HG03175 (cell line): ENCODE data around the gene FAM200A.
"Not testable (repeated sequence)": the region's sequence is repeated elsewhere in the genome, so short reads cannot be mapped to it uniquely, and the experiment has no call there.

Experiments used
- ATAC-seq: cut with Tn5 transposase; IDR thresholded peaks from one replicate; pipeline ENCODE4 v1.9.1; 2021; ENCODE audit warnings: mild to moderate bottlenecking, moderate library complexity; ENCODE audit not compliant: unreplicated experiment

The FAM200A gene

DNA sequence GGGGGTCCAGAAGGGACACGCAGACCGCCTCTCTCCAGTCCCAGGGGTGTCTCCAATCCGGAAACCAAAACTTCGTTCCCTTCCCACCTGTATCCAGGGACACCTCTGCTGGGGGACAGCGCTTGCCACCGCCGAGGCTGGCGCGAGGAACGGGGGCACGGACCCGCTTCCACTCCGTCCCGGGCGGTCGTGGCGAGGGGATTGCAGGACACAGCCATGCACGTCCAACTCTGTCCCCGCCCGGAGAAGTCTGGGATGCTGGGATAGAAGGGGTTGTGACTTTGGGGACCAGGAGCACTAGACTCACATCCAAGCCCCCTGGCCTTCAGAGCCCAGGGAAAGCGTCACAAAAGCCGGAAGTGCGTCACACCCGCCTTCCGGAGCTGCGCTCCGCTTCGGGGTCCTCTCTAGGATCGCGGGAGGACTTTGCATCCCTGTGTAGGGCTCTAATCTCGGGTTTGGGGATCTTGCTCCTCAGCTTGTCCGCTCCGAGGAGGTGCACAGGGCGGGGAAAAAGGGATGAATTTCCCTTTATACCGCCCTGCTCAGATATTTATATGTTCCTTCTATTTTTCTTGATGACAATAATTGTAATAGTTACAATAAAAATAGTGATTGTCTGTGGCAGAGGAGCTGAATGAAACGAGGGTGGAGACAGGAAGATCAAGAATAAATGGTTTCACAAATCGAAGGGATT is at the start of gene FAM200A:
TSS of gene FAM200A (minus strand) at position 348 of the 697 bp plus-strand sequence. CDS start 3,707 bp downstream, outside the sequence.
- peak; percentile 94 for ATAC-seq

DNA sequence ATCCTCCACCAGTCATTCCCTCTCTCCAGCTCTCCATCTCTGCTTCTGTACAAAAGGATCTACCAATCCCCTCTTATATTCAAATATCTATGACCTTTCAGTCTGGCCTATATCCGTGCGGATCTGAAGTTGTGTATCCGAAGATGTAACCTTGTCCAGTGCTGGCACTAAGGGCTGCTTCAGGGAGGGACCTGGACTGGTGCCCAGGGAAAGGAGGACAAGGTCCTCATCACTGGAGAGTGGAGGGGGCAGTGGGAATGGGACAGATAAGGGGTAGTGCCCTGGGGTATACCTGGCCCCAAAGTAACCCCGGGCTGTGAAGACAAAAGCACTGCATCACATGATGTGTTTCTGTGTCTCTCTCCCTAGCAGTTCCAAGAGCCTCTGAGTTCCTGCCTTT is 47.9 kb upstream of the FAM200A start:
- ATAC-seq = no peak

GRCh38 chr7:99597762-99598501 is 46.0 kb upstream of the FAM200A start, which contains the start of gene TMEM225B:
Gene TMEM225B, plus strand, starts transcription at chr7:99598267. Its CDS starts 6,122 bp downstream, at chr7:99604389.
- ATAC-seq = no peak

DNA sequence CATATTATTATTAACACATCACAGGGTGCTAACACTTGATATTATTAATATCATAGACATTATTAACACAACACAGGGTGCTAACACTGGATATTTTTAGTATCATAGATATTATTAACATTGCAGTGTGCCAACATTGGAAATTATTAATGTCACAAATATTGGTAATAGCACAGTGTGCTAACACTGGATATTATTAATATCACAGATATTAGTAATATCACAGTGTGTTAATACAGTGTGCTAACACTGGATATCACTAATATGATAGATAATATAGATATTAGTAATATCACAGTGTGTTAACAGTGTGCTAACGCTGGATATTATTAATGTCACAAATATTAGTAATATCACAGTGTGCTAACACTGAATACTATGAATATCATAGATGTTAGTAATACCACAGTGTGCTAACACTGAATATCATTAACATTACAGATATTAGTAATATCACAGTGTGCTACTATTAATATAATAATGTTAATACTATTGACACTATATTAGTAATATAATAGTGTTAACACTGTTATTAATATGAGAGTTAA is 44.6 kb upstream of the FAM200A start:
- ATAC-seq = no peak

DNA sequence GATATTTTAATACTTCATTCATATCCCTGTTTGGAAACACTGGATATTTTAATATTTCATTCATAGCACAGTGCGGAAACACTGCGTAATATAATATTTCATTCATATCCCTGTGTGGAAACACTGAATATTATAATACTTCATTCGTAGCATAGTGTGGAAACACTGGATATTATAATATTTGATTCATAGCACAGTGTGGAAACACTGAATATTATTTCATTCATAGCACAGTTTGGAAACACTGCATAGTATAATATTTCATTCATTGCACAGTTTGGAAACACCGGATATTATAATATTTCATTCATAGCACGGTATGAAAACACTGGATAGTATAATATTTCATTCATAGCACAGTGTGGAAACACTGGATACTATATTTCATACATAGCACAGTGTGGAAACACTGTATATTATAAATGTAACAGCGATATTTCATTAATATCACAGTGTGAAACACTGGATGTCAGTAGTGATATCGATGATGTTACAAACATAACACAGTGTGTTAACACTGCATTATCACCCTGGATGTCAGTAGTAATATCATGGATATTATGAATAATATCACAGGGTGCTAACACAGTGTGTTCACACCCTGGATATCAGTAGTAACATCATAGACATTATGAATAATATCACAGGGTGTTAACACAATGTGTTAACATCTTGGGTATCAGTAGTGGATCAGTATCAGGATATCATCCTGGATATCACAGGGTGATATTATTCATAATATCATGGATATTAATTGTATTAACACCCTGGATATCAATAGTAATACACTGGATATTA is 43.2 kb upstream of the FAM200A start:
- ATAC-seq = no peak

GRCh38 chr7:99588868-99589267 is 37.0 kb upstream of the FAM200A start:
- no peak for ATAC-seq

DNA sequence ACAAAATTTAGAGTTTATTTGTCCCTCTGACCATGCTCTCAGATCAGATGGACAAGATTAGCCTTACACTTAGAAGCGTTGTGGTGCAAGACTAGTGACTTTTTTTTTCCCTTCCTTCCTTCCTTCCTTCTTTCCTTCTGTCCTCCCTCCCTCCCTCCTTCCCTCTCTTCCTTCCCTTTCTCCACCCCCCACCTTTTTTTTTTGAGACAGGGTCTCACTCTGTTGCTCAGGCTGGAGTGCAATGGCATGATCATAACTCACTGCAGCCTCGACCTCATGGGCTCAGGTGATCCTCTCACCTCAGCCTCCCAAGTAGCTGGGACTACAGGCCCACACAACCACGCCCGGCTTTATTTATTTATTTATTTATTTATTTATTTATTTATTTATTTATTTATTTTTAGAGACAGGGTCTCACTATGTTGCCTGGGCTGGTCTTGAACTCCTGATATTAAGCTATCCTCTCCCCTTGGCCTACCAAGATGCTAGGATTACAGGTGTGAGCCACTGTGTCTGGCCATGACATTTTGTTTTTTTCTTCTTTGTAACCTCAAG is 28.9 kb upstream of the FAM200A start:
- ATAC-seq = not testable (repeated sequence)

DNA sequence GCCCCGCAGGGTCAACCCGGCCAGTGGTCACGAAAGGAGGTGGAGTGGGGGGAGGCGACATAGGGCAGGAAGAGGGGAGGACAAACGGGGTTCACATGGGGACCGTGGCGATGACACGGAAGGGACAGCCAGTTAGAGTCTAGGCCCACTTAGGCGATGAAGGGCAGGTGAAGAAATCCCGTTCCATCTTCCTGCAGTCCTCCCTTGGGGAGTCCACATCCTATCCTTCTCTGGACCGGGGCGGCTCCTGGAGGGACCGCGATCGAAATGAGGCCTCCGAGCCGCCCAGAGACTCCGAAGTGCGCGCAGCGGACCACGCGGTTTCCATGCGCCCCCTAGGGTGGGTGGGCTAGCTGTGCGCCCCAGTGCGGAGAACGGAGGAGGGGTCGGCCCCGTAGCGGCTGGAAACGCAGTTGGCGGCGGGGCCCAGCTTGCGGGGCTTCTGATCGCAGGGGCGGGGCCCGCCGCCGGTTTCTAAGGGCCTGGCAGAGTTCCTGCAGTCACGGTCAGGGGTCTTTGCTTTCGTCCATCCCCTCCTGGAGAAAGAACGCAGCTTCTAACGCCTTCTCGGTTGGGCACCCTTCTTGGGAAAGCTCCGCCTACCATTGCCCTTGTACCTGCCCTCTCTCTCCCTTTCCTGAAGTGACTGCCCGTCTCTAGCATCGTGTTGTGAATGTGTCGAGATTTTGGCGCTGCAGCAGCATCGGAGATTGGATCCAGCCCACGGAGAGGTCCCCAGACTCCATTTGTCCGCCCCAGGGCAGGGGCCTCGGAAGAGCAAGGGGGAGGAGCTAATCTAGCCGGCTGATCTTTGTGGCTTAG is 28.3 kb upstream of the FAM200A start:
- no peak for ATAC-seq

DNA sequence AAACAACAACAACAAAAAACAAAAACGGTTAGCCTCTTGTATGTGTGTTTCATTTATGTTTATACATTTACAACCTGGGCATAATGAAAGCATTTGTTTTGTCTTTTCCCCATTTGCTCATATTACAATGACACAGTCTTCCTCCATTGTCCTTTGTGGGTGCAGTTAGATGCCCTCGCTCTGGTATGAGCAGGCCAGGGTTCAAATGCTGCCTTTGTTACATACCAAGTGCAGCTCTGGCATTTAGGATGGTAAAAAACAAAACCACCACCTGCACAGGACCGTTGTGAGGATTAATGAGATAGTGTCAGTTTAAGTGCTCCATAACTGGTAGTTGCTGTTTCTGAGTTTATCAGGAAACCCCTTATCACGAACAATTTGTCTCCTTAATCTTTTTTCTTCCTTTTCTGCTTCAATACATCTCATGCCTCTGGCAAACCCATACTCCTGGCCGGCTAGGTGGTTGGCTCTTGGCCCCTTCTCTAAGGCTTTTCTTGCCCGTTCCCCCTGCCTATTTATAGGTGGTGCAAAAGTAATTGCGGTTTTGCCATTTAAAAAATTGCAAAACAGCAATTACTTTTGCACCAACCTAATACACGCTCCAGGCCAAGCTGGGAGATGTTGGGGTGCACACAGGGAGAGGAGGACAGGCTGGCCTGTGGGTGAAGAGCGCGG is 27.5 kb upstream of the FAM200A start:
- ATAC-seq = no peak

GRCh38 chr7:99576251-99576650 is 24.3 kb upstream of the FAM200A start:
- no peak for ATAC-seq

DNA sequence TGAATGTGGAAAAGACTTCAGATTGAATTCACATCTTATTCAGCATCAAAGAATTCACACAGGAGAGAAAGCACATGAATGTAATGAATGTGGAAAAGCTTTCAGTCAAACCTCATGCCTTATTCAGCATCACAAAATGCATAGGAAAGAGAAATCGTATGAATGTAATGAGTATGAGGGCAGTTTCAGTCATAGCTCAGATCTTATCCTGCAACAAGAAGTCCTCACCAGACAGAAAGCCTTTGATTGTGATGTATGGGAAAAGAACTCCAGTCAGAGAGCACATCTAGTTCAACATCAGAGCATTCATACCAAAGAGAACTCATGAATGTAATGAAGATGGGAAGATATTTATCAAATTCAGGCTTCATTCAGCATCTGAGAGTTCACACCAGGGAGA is 21.3 kb upstream of the FAM200A start:
- no peak for ATAC-seq

DNA sequence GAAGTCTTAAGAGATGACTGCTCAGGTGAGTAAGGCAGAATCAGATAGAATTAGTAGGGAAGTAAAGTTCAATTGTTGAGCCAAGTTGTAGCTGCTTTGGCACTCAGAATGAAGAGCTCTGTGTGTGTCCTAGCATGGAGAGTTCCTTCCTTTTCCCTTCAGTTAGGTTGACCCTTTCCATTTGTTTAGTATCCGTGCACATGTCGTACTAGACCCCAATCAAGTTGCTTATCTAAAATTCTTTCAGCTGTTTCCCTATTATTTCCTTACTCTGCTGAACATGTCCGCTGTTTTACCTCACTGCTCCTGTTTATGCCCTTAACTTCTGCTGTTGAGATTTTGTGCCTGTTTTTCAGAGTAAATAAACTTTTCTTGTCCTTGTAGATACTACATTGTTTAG is 19.9 kb upstream of the FAM200A start:
- no peak for ATAC-seq

GRCh38 chr7:99568770-99569169 is 16.9 kb upstream of the FAM200A start:
- not testable (repeated sequence) for ATAC-seq

DNA sequence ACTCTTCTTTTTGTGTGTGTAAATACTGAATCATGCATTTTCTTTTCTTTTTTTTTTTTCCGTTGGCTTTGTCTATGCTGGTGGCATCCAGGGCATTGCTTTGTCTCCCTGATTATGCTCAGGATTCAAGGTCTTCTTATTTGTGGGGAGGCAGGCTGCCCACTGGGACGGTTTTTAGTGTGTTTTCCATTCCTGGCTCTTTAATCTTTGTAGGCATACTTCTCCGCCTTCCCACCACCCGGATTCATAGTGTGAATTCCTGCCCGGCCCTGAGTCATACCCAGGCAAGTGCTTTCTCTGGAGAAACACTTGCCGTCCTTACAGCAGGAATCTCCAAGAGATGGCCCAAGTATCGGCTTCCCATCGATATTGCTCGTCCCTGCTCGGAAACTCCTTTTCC is 11.7 kb upstream of the FAM200A start:
- ATAC-seq = no peak

DNA sequence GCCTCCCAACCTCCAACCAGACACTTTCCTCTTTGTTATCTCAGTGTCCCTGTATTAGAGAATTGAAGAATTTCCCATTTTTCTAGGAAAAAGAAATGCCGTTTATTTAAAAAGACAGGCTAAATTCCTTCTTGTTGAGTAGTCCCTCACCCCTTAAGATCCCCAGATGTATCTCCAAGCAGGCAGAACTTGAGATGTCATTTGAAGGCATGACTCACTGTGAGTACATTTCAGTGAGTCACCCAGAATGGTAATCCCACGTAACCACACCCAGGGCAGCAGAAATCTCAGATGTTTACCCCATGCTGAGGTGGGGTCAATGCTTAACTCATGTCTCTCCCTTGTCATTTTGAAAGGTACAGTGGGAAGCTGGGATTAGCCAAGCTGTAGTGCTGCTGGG is 10.9 kb upstream of the FAM200A start:
- ATAC-seq = no peak

- ATAC-seq = no peak
Measured at GRCh38 chr7:99562114-99562784, 10.3 kb upstream of the FAM200A start.

- no peak for ATAC-seq
Measured at GRCh38 chr7:99561737-99562051, 9.8 kb upstream of the FAM200A start.

DNA sequence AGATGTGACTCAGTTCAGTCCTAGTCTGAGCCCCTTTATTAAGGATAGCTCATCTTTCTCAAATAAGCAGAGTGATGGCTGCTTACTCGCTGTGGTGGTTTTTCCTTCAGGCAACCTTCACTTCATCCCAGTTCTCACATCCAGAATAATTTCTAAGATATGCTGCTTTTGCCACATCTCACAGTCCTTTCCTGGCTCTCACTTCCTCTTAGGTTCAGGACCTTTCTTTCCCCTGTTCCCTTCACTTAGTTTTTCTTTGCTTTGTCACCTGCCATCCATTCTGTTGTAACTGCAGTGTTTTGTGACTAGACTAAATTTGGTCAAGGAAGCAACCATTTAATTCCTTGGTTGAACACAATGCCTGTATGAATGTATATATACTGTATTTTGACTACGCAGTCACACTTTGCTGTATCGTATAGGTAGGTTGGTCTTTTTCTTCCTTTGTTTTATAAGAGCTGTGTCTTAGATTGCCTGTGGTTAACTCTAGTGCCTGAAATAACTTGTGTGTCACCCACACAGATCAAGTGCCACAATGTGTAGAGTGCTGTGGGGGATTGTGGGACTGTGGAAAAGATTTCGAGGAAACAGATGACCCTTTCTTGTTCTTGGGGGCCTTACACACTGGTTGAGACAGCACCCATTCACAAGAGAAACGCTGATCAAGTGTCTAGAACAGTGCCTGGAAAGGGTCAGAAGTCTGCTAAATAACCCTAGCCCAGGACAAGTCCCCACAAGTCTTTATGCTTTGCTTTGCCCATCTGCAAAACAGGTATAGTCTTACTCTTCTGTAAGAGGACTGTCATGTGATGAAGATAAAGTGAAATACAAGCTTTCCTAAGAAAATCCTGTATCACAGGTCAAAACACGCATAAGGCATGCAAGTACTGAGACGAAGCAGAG is 9.2 kb upstream of the FAM200A start:
- no peak for ATAC-seq
